DMS53 (cell line): ENCODE results near the gene D2HGDH.
"Not testable (repeated sequence)": the region's sequence is repeated elsewhere in the genome, so short reads cannot be mapped to it uniquely, and the experiment has no call there.

Source experiments
- DNase-seq: peaks from one replicate; lab custom pipeline; 2025; lab: John Stamatoyannopoulos, UW

The D2HGDH gene

GRCh38 chr2:241768850-241769249, 34.4 kb downstream of the D2HGDH start:
- no peak for DNase-seq

GRCh38 chr2:241769819-241770184, 35.4 kb downstream of the D2HGDH start:
- DNase-seq, result no peak

GRCh38 chr2:241770185-241770935, 35.9 kb downstream of the D2HGDH start:
- DNase-seq, result no peak

- DNase-seq, result no peak
These were observed 36.5 kb downstream of the D2HGDH start for GRCh38 chr2:241770936-241771285.

GRCh38 chr2:241771286-241772062, 37.0 kb downstream of the D2HGDH start:
- no peak for DNase-seq

GRCh38 chr2:241772063-241772499, 37.7 kb downstream of the D2HGDH start:
- no peak for DNase-seq

- DNase-seq, result peak; percentile 86
These were observed 39.3 kb downstream of the D2HGDH start for GRCh38 chr2:241773511-241774418.

GRCh38 chr2:241774419-241775222, 40.2 kb downstream of the D2HGDH start:
- DNase-seq, result no peak

GRCh38 chr2:241775223-241776177, 41.1 kb downstream of the D2HGDH start:
- no peak for DNase-seq

GRCh38 chr2:241776336-241777169, 42.1 kb downstream of the D2HGDH start, which contains the start of gene GAL3ST2:
Gene GAL3ST2, plus strand, starts transcription at chr2:241776822. Its CDS starts 134 bp downstream, at chr2:241776956.
- DNase-seq, result no peak

GRCh38 chr2:241777170-241777685, 42.8 kb downstream of the D2HGDH start:
- no peak for DNase-seq

GRCh38 chr2:241777686-241778627, 43.5 kb downstream of the D2HGDH start:
- DNase-seq, result no peak

- DNase-seq, result no peak
These were observed 46.6 kb downstream of the D2HGDH start for GRCh38 chr2:241780939-241781569.

GRCh38 chr2:241782053-241782452, 47.6 kb downstream of the D2HGDH start:
- not testable (repeated sequence) for DNase-seq

- no peak for DNase-seq
These were observed 53.7 kb downstream of the D2HGDH start for GRCh38 chr2:241788135-241788534.

GRCh38 chr2:241788572-241788971, 54.1 kb downstream of the D2HGDH start:
- DNase-seq, result no peak

GRCh38 chr2:241791385-241791784, 57.0 kb downstream of the D2HGDH start:
- DNase-seq, result not testable (repeated sequence)
